Measurements from ENCODE around the gene SPARCL1. TPM values are rescaled to one million over a fixed set of nuclear protein-coding genes. Genes with fewer than 3 reads are reported as not detected.

The SPARCL1 gene
- total RNA-seq, 1 experiment from 2014 or later, result 0.85 TPM

DNA sequence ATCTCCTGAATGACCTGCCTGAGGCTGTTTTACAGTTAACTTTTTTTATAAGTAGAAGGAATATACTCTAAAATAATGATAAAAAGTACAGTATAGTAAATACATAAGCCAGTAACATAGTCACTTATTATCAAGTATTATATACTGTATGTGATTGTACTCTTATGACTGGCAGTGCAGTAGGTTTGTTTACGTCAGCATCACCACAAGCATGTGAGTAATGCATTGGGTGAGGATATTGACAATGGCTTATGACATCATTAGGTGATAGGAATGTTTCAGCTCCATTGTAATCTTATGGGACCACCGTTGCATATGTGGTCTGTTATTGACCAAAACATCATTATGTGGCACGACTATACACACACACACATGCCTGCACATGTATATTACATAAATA lies 86.3 kb downstream of the SPARCL1 start:
- Mint-ChIP-seq H3K27me3 (ENCODE audit: low read depth) (no peaks in the 10 kb centered on the region), H3K9me3 (no peaks in the 10 kb centered on the region), H3K4me1 (no peaks in the 10 kb centered on the region), H3K4me3 (no peak overlapping the region), H3K36me3 (peaks cover 34% of the 10 kb centered on the region), H3K27ac (no peak overlapping the region)
- CTCF ChIA-PET, result no interaction called here
- ATAC-seq, result no peak
- no peak for DNase-seq (ENCODE audit: low spot score)
- TF ChIP-seq ZNF423 (CRISPR knock-in tag; IDR thresholded peaks at IDR 0.05) (no peak), E2F5 (CRISPR knock-in tag; IDR thresholded peaks at IDR 0.05) (no peak), STAT6 (CRISPR knock-in tag; conservative IDR thresholded peaks at IDR 0.05; ENCODE audit: low read depth) (no peak), TEAD4 (CRISPR knock-in tag; IDR thresholded peaks at IDR 0.05) (no peak)
- POLR2A ChIA-PET, result no interaction called here

GRCh38 chr4:87433342-87433741 lies 95.8 kb downstream of the SPARCL1 start:
- POLR2A ChIA-PET, result no interaction called here
- no peaks in the 10 kb centered on the region for H3K27me3 Mint-ChIP-seq (ENCODE audit: low read depth)
- no peak overlapping the region for H3K4me3 Mint-ChIP-seq
- no peak for ATAC-seq
- peaks cover 24% of the 10 kb centered on the region for H3K36me3 Mint-ChIP-seq
- H3K9me3 Mint-ChIP-seq, result no peaks in the 10 kb centered on the region
- peaks cover 27% of the 10 kb centered on the region for H3K4me1 Mint-ChIP-seq
- no peak for DNase-seq (ENCODE audit: low spot score)
- CTCF ChIA-PET, result no interaction called here
- peak overlapping the region; percentile 0; the same call in 1 of the 2 replicates for H3K27ac Mint-ChIP-seq
- TF ChIP-seq, protein P1, sequence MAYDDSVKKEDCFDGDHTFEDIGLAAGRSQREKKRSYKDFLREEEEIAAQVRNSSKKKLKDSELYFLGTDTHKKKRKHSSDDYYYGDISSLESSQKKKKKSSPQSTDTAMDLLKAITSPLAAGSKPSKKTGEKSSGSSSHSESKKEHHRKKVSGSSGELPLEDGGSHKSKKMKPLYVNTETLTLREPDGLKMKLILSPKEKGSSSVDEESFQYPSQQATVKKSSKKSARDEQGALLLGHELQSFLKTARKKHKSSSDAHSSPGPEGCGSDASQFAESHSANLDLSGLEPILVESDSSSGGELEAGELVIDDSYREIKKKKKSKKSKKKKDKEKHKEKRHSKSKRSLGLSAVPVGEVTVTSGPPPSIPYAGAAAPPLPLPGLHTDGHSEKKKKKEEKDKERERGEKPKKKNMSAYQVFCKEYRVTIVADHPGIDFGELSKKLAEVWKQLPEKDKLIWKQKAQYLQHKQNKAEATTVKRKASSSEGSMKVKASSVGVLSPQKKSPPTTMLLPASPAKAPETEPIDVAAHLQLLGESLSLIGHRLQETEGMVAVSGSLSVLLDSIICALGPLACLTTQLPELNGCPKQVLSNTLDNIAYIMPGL (CRISPR knock-in tag; IDR thresholded peaks at IDR 0.05), result no peak
- TF ChIP-seq ESRRA (CRISPR knock-in tag; IDR thresholded peaks at IDR 0.05; ENCODE audit: borderline replicate concordance) (no peak), OVOL2 (CRISPR knock-in tag; IDR thresholded peaks at IDR 0.05; ENCODE audit: borderline replicate concordance) (no peak), E2F4 (CRISPR knock-in tag; IDR thresholded peaks at IDR 0.05; ENCODE audit: borderline replicate concordance, low read depth) (no peak), EMX1 (CRISPR knock-in tag; IDR thresholded peaks at IDR 0.05) (no peak), CBFB (CRISPR knock-in tag; IDR thresholded peaks at IDR 0.05; ENCODE audit: low read depth) (no peak), IRF2 (CRISPR knock-in tag; IDR thresholded peaks at IDR 0.05; ENCODE audit: borderline replicate concordance, low read depth) (no peak), NFE2L1 (CRISPR knock-in tag; IDR thresholded peaks at IDR 0.05) (no peak), ZBTB43 (CRISPR knock-in tag; IDR thresholded peaks at IDR 0.05) (no peak), MAX (CRISPR knock-in tag; IDR thresholded peaks at IDR 0.05) (no peak)
- TF ChIP-seq, protein P2, sequence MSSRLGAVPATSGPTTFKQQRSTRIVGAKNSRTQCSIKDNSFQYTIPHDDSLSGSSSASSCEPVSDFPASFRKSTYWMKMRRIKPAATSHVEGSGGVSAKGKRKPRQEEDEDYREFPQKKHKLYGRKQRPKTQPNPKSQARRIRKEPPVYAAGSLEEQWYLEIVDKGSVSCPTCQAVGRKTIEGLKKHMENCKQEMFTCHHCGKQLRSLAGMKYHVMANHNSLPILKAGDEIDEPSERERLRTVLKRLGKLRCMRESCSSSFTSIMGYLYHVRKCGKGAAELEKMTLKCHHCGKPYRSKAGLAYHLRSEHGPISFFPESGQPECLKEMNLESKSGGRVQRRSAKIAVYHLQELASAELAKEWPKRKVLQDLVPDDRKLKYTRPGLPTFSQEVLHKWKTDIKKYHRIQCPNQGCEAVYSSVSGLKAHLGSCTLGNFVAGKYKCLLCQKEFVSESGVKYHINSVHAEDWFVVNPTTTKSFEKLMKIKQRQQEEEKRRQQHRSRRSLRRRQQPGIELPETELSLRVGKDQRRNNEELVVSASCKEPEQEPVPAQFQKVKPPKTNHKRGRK (CRISPR knock-in tag; IDR thresholded peaks at IDR 0.05; ENCODE audit: borderline replicate concordance), result no peak
- TF ChIP-seq, protein P3, sequence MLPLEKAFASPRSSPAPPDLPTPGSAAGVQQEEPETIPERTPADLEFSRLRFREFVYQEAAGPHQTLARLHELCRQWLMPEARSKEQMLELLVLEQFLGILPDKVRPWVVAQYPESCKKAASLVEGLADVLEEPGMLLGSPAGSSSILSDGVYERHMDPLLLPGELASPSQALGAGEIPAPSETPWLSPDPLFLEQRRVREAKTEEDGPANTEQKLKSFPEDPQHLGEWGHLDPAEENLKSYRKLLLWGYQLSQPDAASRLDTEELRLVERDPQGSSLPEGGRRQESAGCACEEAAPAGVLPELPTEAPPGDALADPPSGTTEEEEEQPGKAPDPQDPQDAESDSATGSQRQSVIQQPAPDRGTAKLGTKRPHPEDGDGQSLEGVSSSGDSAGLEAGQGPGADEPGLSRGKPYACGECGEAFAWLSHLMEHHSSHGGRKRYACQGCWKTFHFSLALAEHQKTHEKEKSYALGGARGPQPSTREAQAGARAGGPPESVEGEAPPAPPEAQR (CRISPR knock-in tag; IDR thresholded peaks at IDR 0.05), result no peak
- TF ChIP-seq, protein P4, sequence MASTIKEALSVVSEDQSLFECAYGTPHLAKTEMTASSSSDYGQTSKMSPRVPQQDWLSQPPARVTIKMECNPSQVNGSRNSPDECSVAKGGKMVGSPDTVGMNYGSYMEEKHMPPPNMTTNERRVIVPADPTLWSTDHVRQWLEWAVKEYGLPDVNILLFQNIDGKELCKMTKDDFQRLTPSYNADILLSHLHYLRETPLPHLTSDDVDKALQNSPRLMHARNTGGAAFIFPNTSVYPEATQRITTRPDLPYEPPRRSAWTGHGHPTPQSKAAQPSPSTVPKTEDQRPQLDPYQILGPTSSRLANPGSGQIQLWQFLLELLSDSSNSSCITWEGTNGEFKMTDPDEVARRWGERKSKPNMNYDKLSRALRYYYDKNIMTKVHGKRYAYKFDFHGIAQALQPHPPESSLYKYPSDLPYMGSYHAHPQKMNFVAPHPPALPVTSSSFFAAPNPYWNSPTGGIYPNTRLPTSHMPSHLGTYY (CRISPR knock-in tag; IDR thresholded peaks at IDR 0.05), result no peak
- TF ChIP-seq, protein P5, sequence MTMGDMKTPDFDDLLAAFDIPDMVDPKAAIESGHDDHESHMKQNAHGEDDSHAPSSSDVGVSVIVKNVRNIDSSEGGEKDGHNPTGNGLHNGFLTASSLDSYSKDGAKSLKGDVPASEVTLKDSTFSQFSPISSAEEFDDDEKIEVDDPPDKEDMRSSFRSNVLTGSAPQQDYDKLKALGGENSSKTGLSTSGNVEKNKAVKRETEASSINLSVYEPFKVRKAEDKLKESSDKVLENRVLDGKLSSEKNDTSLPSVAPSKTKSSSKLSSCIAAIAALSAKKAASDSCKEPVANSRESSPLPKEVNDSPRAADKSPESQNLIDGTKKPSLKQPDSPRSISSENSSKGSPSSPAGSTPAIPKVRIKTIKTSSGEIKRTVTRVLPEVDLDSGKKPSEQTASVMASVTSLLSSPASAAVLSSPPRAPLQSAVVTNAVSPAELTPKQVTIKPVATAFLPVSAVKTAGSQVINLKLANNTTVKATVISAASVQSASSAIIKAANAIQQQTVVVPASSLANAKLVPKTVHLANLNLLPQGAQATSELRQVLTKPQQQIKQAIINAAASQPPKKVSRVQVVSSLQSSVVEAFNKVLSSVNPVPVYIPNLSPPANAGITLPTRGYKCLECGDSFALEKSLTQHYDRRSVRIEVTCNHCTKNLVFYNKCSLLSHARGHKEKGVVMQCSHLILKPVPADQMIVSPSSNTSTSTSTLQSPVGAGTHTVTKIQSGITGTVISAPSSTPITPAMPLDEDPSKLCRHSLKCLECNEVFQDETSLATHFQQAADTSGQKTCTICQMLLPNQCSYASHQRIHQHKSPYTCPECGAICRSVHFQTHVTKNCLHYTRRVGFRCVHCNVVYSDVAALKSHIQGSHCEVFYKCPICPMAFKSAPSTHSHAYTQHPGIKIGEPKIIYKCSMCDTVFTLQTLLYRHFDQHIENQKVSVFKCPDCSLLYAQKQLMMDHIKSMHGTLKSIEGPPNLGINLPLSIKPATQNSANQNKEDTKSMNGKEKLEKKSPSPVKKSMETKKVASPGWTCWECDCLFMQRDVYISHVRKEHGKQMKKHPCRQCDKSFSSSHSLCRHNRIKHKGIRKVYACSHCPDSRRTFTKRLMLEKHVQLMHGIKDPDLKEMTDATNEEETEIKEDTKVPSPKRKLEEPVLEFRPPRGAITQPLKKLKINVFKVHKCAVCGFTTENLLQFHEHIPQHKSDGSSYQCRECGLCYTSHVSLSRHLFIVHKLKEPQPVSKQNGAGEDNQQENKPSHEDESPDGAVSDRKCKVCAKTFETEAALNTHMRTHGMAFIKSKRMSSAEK (CRISPR knock-in tag; IDR thresholded peaks at IDR 0.05; ENCODE audit: borderline replicate concordance), result no peak
